ENCODE measurements around the gene JUP. TPM values are rescaled to one million over a fixed set of nuclear protein-coding genes. Genes with fewer than 3 reads are reported as not detected.

JUP gene
- total RNA-seq, 1 experiment from 2014 or later: 132 TPM

DNA sequence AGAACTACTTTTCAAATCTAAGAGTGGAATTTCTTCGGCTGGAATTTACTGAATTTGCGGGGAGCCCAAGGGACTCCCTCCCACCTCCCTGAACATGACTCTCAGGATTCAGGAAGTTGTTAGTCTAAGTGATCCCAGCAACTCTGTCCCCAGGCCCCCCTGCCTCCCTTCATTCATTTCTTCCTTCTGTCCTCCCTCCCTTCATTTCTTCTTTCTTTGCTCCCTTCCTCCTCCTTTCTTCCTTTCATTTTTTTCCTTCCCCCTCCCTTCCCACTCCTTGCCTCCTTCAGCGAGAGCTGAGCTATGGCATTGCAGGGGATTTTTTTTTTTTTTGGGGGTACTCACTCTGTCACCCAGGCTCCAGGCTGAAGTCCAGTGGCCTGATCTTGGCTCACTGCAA is 10.9 kb upstream of the JUP start:
- Histone ChIP-seq H3K9me2 (replicated peaks; ENCODE audit: low read length) (no peaks in the 10 kb centered on the region), H3K9me3 (ENCODE audit: low read length) (no peaks in the 10 kb centered on the region), H3K36me3 (ENCODE audit: low read depth, low read length) (no peaks in the 10 kb centered on the region), H3K27me3 (ENCODE audit: low read length) (no peaks in the 10 kb centered on the region), H3F3A (ENCODE audit: low read length, unreplicated experiment) (no peaks in the 10 kb centered on the region), H3K4me2 (ENCODE audit: low read length) (no peak overlapping the region), H3K4me1 (ENCODE audit: insufficient read depth, low read length) (peaks cover 46% of the 10 kb centered on the region), H3K9ac (ENCODE audit: low read length) (no peak overlapping the region), H4K20me1 (ENCODE audit: low read length) (no peaks in the 10 kb centered on the region), H2AFZ (ENCODE audit: low read length) (no peak overlapping the region), H3K27ac (ENCODE audit: low read length) (no peak overlapping the region), H3K79me2 (ENCODE audit: low read length) (no peaks in the 10 kb centered on the region), H3K4me3 (ENCODE audit: low read length) (no peak overlapping the region)
- no peak for ATAC-seq
- intact Hi-C loops (cut with micrococcal nuclease): no loop called here
- BruUV-seq (replicated peaks): no TSS peak
- DNase-seq: no peak
- ChIA-PET POLR2A (ENCODE audit: unreplicated experiment) (no interaction called here), CTCF (no interaction called here)
- TF ChIP-seq EZH2phosphoT487 (IDR thresholded peaks at IDR 0.05; ENCODE audit: borderline replicate concordance, low read length) (no peak), EZH2 (IDR thresholded peaks at IDR 0.05; ENCODE audit: low read length, unreplicated experiment) (no peak)
- TF ChIP-seq, protein P1, sequence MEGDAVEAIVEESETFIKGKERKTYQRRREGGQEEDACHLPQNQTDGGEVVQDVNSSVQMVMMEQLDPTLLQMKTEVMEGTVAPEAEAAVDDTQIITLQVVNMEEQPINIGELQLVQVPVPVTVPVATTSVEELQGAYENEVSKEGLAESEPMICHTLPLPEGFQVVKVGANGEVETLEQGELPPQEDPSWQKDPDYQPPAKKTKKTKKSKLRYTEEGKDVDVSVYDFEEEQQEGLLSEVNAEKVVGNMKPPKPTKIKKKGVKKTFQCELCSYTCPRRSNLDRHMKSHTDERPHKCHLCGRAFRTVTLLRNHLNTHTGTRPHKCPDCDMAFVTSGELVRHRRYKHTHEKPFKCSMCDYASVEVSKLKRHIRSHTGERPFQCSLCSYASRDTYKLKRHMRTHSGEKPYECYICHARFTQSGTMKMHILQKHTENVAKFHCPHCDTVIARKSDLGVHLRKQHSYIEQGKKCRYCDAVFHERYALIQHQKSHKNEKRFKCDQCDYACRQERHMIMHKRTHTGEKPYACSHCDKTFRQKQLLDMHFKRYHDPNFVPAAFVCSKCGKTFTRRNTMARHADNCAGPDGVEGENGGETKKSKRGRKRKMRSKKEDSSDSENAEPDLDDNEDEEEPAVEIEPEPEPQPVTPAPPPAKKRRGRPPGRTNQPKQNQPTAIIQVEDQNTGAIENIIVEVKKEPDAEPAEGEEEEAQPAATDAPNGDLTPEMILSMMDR (conservative IDR thresholded peaks at IDR 0.05; ENCODE audit: low read depth, low read length): no peak

DNA sequence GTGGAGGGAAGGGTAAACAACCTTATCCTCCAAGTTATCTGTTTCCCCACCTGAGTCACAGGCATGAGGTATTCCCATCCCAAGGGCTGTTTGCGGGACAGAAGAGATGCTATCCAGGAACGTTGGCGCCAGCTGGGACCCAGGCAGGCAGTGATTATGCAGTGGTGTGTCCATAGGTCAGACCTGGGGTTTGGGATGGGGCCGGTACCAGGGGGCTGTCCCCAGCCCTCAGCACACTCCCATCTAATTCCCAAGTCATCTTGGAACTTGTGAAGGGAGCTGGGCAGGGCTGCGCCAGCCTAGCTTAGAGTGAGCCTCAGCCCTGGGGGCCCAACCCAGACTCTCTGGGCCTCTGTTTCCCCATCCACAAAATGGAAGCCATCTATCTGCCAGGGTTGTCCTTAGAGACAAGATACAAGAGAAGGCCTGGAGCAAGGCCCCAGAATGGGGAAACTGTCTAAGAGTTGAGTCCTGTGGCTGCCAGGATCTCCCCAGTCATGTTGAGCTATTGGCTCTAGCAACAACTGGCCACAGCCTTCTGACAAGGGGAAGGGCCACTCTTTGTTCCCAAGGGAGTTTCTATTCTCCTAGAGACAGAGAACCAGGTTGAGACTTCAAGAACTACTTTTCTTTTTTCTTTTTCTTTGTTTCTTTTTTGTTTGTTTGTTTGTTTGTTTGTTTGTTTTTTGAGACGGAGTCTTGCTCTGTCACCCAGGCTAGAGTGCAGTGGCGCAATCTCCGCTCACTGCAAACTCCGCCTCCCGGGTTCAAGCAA is 9.8 kb upstream of the JUP start:
- no peaks in the 10 kb centered on the region for H4K20me1 ChIP-seq (ENCODE audit: low read length)
- POLR2A ChIA-PET (ENCODE audit: unreplicated experiment): interaction anchor here (0.8 to 1.5 kb wide), 2 partner anchors 10 to 59 kb away, joined by 7 to 9 read pairs; partner anchors contain the start of gene JUP
- no peak overlapping the region for H3K4me3 ChIP-seq (ENCODE audit: low read length)
- H3K36me3 ChIP-seq (ENCODE audit: low read depth, low read length): no peaks in the 10 kb centered on the region
- CTCF ChIA-PET: no interaction called here
- peak overlapping the region; percentile 44 for H3K27ac ChIP-seq (ENCODE audit: low read length)
- H2AFZ ChIP-seq (ENCODE audit: low read length): no peak overlapping the region
- no peaks in the 10 kb centered on the region for H3K27me3 ChIP-seq (ENCODE audit: low read length)
- TF ChIP-seq, protein P1 (conservative IDR thresholded peaks at IDR 0.05; ENCODE audit: low read depth, low read length): no peak
- no peak for TF ChIP-seq EZH2phosphoT487 (IDR thresholded peaks at IDR 0.05; ENCODE audit: borderline replicate concordance, low read length)
- TF ChIP-seq EZH2 (IDR thresholded peaks at IDR 0.05; ENCODE audit: low read length, unreplicated experiment): no peak
- no peak overlapping the region for H3K9ac ChIP-seq (ENCODE audit: low read length)
- BruUV-seq (replicated peaks): no TSS peak
- DNase-seq (peak; percentile 67), ATAC-seq (no peak)
- no peaks in the 10 kb centered on the region for H3K9me3 ChIP-seq (ENCODE audit: low read length)
- H3K9me2 ChIP-seq (replicated peaks; ENCODE audit: low read length): no peaks in the 10 kb centered on the region
- H3K4me2 ChIP-seq (ENCODE audit: low read length): no peak overlapping the region
- intact Hi-C loops (cut with micrococcal nuclease): no loop called here
- no peaks in the 10 kb centered on the region for H3F3A ChIP-seq (ENCODE audit: low read length, unreplicated experiment)
- H3K79me2 ChIP-seq (ENCODE audit: low read length): no peaks in the 10 kb centered on the region
- H3K4me1 ChIP-seq (ENCODE audit: insufficient read depth, low read length): peaks cover 51% of the 10 kb centered on the region

DNA sequence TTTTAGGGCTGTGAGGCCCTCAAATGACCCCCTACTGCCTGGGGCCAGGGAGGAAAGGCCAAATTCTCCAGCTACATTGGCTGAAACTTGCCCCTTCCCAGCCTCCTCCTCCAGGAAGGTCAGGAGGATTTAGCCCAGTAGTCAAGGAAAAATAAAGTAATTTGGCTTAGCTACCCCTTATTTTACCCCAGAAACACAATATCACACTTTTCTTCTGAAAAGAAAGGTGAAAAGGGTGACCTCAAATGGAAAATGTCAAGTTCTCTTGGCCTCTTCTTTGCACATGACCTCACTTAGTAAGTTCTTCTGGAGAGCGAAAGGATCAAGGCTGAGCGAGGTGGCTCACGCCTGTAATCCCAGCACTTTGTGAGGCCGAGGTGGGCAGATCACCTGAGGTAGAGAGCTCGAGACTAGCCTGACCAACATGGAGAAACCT is 8.0 kb upstream of the JUP start:
- no peak for ATAC-seq
- ChIA-PET POLR2A (ENCODE audit: unreplicated experiment) (no interaction called here), CTCF (no interaction called here)
- no peaks in the 10 kb centered on the region for H3K9me2 ChIP-seq (replicated peaks; ENCODE audit: low read length)
- no peaks in the 10 kb centered on the region for H4K20me1 ChIP-seq (ENCODE audit: low read length)
- H3K4me3 ChIP-seq (ENCODE audit: low read length): no peak overlapping the region
- H3F3A ChIP-seq (ENCODE audit: low read length, unreplicated experiment): no peaks in the 10 kb centered on the region
- no peaks in the 10 kb centered on the region for H3K79me2 ChIP-seq (ENCODE audit: low read length)
- no TSS peak for BruUV-seq (replicated peaks)
- H3K4me1 ChIP-seq (ENCODE audit: insufficient read depth, low read length): peaks cover 34% of the 10 kb centered on the region
- no peak for TF ChIP-seq EZH2 (IDR thresholded peaks at IDR 0.05; ENCODE audit: low read length, unreplicated experiment)
- TF ChIP-seq, protein P1 (conservative IDR thresholded peaks at IDR 0.05; ENCODE audit: low read depth, low read length): no peak
- H3K36me3 ChIP-seq (ENCODE audit: low read depth, low read length): no peaks in the 10 kb centered on the region
- no peak overlapping the region for H3K9ac ChIP-seq (ENCODE audit: low read length)
- intact Hi-C loops (cut with micrococcal nuclease): no loop called here
- no peak for DNase-seq
- H3K27ac ChIP-seq (ENCODE audit: low read length): no peak overlapping the region
- H3K27me3 ChIP-seq (ENCODE audit: low read length): no peaks in the 10 kb centered on the region
- H3K9me3 ChIP-seq (ENCODE audit: low read length): no peaks in the 10 kb centered on the region
- H3K4me2 ChIP-seq (ENCODE audit: low read length): no peak overlapping the region
- no peak overlapping the region for H2AFZ ChIP-seq (ENCODE audit: low read length)
